ENCODE data around the gene CTSA. TPM values are rescaled to one million over a fixed set of nuclear protein-coding genes. Genes with fewer than 3 reads are reported as not detected.
A peak's percentile ranks its signal among the peaks of the same experiment; 100 is the strongest.

Gene CTSA
- total and polyA plus RNA-seq, 9 of the 15 experiments (the other 6 are each of a cell fraction or from before 2014, with no cell fraction given): 8.8 to 61.7 (median 28.3) TPM

GRCh38 chr20:45850926-45851325, 40.2 kb upstream of the CTSA start (continued):
- TF ChIP-seq CBFA2T3 (IDR thresholded peaks at IDR 0.05) (peak; percentile 93), WHSC1 (IDR thresholded peaks at IDR 0.05; ENCODE audit: low read length) (no peak), TSC22D4 (tag; IDR thresholded peaks at IDR 0.05) (no peak), SP2 (IDR thresholded peaks at IDR 0.05; ENCODE audit: extremely low read depth, low read depth, low read length, poor library complexity, severe bottlenecking) (no peak), ZNF134 (CRISPR knock-in tag; conservative IDR thresholded peaks at IDR 0.05) (no peak), NCOR1 (IDR thresholded peaks at IDR 0.05) (peak; percentile 86), ZNF318 (IDR thresholded peaks at IDR 0.05; ENCODE audit: borderline replicate concordance in 1 of 2, low read depth in 1 of 2) (no peak), TCF3 (CRISPR knock-in tag; IDR thresholded peaks at IDR 0.05) (peak; percentile 92), GATA2 (CRISPR knock-in tag; IDR thresholded peaks at IDR 0.05) (peak; percentile 50; the same call in 1 of the 2 replicates), ZNF445 (CRISPR knock-in tag; IDR thresholded peaks at IDR 0.05; ENCODE audit: low read depth) (no peak), SRSF9 (IDR thresholded peaks at IDR 0.05; ENCODE audit: borderline replicate concordance, low read depth, low read length) (no peak), ZNF175 (CRISPR knock-in tag; IDR thresholded peaks at IDR 0.05; ENCODE audit: low read depth) (no peak), RBM25 (IDR thresholded peaks at IDR 0.05; ENCODE audit: low read depth, low read length, severe bottlenecking) (no peak), PYGO2 (tag; IDR thresholded peaks at IDR 0.05) (no peak), BRF2 (IDR thresholded peaks at IDR 0.05; ENCODE audit: borderline replicate concordance, insufficient read depth, insufficient read length) (no peak)

Data from K562 (cell line).